NCI-H2196 (cell line): ENCODE data around the gene KDM4C.

Experiments used
- DNase-seq: peaks from one replicate; lab custom pipeline; 2025; ENCODE audit not compliant: unreplicated experiment; lab: John Stamatoyannopoulos, UW

The KDM4C gene

GRCh38 chr9:7086389-7086788 is 328.6 kb downstream of the KDM4C start:
- DNase-seq = no peak

- no peak for DNase-seq
These were observed 330.8 kb downstream of the KDM4C start for GRCh38 chr9:7088611-7089010.

- DNase-seq = no peak
These were observed 331.8 kb downstream of the KDM4C start for GRCh38 chr9:7089406-7090193.

DNA sequence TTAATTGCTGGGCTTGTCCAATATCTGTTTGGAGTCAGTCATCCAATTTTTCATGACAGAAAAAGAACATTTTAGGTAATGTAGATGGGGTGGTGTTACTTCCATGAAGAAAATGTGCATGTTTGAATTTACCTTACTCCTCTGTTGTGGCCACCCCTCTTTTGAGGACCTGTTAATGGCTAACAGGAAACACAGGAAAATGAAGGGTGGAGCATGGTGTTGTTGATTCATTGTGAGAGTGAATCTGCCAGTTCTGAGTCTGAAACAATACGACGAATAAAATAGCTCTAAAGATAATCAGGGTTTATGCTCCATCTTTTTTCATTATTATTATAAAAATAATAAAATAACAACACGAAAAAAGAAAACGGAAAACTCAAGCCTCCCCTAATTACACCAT is 335.3 kb downstream of the KDM4C start:
- DNase-seq = no peak

GRCh38 chr9:7094052-7094451 is 336.3 kb downstream of the KDM4C start:
- DNase-seq = peak; percentile 58

- DNase-seq = no peak
These were observed 336.8 kb downstream of the KDM4C start for GRCh38 chr9:7094576-7094975.

DNA sequence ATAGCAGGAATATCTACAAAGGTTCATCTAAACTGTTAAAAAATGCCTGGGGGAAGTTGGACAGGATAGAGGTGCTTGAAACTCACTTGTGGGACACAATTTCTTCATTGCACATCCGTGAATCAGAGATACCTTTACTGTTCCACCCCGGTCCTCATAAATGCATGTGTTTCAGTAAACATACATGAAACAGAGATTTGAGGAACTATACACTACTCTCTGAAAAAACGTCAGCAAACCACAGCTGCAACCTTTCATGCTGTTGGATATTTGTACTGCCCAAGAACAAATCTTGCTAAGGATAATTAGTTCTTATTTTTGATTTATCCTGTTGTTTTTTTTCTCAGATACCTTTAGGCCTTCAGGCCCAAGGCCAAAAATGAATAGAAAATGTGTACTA is 337.3 kb downstream of the KDM4C start:
- no peak for DNase-seq

DNA sequence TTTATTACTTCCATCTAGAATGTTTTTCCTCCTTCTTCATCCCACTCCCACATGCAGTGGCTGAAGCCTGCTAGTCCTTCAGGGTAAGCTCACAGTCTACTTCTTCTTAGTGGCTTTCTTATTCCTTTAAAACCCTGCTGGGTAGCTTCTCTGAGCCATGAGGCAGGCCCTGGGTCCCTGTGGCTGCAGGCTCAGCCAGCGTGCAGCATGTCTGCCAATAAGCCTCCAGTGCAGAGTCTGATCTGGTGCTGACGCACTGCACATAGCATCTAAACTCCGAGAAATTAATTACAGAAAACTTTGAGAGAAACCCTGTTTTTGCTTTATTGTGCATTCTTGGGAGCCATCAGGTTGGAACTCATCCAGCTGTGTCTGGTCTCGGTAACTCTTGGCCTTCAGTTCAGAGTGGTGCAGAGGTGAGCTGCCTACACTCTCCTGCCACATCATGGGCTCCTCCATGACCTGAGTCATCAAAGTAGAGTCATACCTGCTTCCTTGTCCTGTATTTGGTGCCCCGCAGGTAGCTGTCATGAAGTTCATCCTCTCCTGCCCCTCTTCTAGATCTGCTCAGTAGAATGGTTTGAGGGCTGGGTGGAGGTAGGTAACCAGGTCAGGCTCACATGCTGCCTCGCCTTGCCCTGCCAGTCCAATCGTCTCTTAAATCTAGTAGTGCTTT is 339.4 kb downstream of the KDM4C start:
- DNase-seq = no peak

DNA sequence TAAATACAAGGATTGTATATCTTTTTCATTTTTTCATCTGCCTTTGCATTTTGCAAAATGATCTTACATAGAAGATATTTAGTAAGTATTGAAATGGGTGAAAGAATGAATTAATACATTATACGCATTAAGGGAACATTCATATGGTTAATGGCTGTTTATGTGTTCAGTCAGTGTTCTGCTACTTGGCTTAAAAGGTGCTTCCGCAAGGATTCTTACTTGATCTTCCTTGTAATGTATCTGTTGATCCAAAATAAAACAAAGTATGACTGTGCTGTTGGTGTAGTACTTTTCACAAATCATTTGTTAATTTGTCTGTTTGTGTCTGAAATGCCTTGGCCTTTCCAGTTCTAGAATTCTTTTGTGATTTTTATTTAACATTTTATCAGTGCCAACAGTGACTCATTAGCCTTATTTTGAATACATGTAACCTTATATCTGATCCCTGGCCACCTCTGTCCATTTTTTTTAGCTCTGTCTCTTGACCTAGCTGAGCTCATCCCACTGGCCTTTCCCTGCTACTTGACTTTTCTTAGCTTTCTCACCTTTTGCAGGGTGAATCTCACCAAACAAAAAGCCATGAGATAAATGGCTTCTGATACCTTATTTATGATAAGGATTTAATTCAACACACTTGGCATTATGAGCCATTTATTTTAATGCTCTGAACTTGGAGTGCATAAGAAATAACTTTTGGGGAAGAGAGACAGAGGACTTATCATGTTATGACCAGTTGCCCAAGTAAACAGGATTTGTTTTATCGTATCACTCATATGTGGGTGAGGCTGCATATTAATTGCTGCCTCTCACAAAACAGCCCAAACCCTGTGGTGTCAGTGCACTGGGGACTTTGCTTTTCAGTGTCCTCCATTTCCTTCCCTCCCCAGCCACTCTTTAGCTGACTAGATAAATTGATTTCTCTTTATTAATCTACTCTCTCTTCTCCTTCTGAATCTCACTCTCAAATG is 340.3 kb downstream of the KDM4C start:
- peak; percentile 58 for DNase-seq

- no peak for DNase-seq
These were observed 345.6 kb downstream of the KDM4C start for GRCh38 chr9:7103367-7103766.

DNA sequence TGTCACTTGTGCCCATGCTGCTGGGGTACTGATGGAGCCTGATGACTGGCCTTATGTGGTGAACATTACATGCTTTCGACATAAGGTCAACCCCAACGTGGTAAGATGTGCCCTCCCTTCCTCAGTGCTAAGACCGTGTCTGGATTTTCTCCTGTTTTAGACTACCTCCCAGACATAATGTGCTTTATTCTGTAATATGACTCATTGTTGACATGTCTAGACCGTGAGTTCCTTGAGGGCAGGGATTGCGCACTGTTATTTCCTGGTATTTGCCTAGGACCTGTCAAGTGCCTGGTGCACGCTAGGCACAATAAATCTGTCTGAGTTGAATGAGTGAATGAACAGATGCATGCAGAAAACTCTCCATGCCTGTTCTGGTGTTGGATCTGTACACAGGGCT is 346.0 kb downstream of the KDM4C start:
- DNase-seq = no peak

DNA sequence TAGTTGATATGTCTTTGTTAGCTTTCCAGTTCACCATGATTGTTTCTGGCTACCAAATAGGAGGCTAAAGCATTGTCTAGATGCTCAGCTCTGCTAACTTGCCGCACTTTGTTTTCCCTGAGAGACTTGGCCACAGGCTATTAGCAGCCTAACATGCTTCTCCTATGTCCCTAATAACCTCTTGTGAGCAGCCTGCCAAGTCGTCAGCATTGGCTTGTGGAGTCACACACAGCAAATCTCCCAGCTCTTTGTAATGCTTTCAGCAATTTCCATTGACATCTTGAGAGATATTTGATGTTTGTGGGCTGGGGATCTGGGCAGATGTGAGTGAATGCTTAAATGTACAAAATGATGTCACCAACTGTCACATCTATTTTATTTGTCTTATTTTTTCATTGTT is 346.9 kb downstream of the KDM4C start:
- DNase-seq = no peak

- no peak for DNase-seq
These were observed 347.3 kb downstream of the KDM4C start for GRCh38 chr9:7105095-7105494.

- no peak for DNase-seq
These were observed 351.2 kb downstream of the KDM4C start for GRCh38 chr9:7108936-7109335.

GRCh38 chr9:7111413-7111812 is 353.6 kb downstream of the KDM4C start:
- DNase-seq = no peak

DNA sequence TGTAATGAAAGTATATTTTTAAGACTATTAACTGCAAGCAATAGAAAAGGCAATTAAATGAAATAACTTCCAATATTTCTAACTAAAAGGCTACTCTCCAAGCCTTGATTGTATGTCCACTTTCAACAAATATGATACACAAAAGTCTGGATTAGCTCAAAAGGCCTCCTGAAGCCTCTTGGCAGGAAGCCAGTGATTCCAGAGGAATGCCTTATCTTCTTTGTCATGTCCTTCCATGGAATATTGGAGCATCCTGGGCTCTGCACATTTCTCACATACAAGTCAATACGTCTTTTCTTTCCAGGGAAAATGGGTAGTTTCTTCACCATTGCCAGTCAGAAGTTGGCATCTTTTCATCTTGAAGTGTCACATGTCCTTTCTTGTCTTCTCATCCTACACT is 357.8 kb downstream of the KDM4C start:
- no peak for DNase-seq

DNA sequence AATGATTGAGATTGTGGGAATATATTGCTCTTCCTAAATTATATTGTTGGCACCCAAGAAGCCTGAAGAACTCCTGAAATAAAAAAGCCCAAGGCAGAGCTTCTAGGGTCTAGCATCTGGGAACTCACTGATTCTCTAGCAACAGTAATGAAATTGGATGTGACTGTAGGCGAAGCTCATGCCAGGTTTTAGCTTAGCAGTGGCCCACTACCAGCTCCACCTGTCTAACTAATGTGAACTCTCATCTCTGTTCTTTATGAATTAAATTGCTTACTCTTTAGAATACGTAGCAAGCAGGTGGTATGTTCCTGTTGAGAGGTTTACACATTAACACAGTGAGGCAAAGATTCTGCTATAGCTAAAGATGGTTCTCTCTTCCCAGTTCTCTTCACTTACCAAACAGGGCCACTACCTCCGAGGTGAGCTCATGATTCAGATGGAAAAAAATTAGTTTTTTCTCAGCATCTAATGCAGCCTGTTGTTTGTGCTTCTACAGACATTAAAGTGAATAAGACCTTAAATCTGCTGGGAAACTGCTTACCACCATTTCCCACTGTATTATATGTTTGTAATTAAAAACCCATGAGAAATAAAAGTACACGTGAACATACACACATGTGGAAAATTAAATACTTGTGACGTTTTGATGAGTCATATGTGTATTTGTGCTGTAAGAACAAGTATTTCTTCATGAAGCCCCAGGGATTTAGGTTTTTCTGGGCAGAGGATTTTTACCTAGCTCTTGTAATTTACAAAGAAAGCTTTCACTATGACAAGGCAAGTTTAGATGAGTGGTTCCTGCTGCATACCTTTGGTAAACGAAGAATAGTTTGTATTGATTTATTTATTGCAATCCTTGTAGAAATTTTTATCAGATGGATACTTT is 360.1 kb downstream of the KDM4C start:
- DNase-seq = no peak

GRCh38 chr9:7118633-7119032 is 360.9 kb downstream of the KDM4C start:
- DNase-seq = no peak

DNA sequence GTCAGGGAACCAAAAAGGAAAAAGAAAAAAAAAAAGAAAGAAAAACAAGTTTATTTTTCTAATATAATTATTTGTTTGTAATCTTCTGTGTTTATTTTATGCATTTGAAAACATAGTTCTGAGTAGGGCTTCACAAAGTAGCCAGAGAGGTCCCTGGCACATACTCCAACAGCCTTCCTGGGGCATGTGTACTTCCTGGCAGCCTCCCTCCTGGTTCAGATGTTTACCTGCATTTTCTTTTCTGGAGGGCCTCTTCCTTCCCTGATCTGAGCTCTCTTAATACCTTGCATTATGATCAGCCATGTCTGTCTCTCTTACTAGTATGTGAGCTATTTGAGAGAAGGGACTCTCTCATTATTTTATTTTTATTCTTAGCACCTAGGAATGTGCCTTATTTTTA is 361.8 kb downstream of the KDM4C start:
- no peak for DNase-seq

DNA sequence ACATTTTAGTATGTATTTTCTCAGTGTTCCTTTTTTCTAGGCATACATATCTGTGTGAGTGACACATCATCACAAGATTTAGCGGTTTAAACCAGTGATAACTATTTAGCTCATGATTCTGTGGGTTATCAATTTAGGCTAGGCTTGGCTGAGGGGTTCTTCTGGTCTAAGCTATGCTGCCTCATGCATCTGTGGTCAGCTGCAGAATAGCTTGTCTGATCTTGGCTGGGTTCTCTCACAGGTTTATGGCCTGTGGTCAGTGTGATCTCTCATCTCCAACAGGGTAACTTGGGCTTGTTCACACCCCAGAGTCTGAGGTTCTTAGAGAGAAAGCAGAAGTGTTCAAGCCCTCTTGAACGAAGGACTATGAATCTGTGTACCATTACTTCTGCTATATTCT is 363.3 kb downstream of the KDM4C start:
- DNase-seq = no peak

- DNase-seq = no peak
These were observed 363.9 kb downstream of the KDM4C start for GRCh38 chr9:7121664-7122063.
